VCaP (cell line): Measurements from ENCODE around the gene AP1B1.

ENCODE experiments used
- H3K27ac ChIP-seq: fragments of 450-650 bp; 2 replicates; pipeline ENCODE4 v1.5.1; 2017
- TF ChIP-seq, protein P1 (sequence below): fragments of 450-650 bp; conservative IDR thresholded peaks from 2 replicates; pipeline ENCODE4 v1.5.1; 2017; ENCODE audit warnings: mild to moderate bottlenecking, moderate library complexity

Gene AP1B1

DNA sequence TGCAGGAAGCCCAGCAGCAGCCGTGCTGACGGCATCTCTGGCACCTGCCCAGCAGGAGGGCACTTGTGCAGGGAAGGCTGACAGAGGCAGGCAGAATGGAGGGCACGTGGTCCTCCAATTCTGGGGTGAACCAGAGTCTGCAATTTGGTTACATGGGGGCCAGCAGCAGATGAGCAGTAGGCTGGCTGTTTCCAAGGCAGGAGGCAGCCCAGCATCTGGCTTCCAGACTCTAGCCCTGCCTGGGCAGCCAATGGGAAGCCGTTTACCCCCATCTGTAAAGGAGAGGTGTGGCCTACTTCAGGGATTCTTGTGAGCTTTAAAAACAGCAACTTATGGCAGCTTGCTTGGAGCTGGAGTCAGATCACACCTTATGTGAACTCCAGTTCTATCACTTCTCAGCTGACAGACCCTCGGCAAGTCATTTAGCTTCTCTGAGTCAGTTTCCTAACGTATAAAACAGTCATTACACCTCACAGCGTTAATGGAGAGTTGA is 45.0 kb downstream of the AP1B1 start:
- peak overlapping the region; percentile 87 for H3K27ac ChIP-seq

DNA sequence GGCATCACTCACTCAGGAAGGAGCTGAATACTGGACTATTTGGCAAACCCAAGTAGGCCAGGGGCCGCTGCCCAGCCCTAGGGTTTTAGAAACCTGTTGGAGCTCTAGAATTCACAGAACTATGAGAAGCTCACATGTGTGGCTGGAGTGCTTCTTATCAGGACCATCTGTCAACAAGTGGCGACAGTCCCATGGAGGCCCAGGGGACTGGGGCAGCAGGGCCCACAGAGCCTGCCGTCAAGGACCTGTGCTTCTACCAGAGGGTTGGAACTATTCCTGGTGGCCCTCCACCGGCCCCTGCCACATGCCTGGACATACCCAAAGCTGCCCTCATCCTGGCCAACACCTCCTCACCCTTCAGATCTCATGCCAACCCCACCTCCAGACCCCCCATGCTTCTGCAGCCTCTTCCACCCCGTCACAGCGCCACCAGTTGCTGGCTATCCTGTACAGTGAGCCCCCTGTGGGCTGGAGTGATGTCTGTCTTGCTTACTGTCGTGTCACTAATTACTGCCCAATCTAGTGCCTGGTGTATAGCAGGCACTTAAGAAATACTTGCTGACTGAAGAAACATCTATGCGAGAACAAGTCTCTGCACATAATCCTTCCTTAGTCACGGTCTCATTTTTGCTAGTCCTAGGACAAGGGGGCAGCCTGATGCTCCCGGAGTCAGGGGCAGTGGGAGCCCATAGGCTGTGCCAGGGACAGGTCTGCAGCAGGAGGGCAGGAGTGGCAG is 45.6 kb downstream of the AP1B1 start:
- H3K27ac ChIP-seq: peak overlapping the region; percentile 87
- TF ChIP-seq, protein P1, sequence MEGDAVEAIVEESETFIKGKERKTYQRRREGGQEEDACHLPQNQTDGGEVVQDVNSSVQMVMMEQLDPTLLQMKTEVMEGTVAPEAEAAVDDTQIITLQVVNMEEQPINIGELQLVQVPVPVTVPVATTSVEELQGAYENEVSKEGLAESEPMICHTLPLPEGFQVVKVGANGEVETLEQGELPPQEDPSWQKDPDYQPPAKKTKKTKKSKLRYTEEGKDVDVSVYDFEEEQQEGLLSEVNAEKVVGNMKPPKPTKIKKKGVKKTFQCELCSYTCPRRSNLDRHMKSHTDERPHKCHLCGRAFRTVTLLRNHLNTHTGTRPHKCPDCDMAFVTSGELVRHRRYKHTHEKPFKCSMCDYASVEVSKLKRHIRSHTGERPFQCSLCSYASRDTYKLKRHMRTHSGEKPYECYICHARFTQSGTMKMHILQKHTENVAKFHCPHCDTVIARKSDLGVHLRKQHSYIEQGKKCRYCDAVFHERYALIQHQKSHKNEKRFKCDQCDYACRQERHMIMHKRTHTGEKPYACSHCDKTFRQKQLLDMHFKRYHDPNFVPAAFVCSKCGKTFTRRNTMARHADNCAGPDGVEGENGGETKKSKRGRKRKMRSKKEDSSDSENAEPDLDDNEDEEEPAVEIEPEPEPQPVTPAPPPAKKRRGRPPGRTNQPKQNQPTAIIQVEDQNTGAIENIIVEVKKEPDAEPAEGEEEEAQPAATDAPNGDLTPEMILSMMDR: no peak

More for the DNA sequence above, 45.0 kb downstream of the AP1B1 start:
- TF ChIP-seq, protein P1: no peak

DNA sequence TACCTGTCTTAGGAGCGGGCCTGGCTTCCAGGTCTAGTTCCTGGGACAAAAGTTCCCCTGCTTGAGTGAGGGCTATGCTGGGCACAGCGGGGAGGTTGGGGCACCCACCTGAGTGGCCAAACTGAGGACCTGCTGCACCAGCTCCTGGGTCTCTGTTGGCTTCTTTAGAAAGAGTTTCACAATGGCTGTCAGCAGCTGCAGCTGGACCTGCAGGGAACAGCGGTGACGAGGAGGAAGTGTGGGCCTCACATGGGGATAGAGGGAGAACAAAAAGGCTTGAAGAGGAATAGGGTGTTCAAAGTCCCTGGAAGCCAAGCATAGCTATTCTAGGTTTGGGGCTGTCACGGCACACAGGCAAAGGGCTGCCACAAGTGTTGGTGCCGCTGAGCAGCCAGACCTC is 46.2 kb downstream of the AP1B1 start:
- peak overlapping the region; percentile 87 for H3K27ac ChIP-seq
- TF ChIP-seq, protein P1: no peak

DNA sequence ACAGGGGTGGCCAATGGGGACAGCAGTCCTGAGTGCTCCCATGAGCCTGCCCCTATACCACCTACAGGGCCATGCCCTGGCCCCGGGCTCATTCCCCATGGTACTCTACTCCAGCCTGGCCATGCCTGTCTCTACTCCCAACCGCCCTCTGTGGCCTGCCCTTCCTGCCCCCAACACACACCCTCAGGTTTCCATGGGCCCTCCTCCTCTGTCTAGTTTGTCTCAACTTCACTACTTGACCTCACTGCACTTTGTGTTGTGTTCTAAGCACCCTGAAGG is 46.6 kb downstream of the AP1B1 start:
- peak overlapping the region; percentile 87 for H3K27ac ChIP-seq
- TF ChIP-seq, protein P1: no peak

DNA sequence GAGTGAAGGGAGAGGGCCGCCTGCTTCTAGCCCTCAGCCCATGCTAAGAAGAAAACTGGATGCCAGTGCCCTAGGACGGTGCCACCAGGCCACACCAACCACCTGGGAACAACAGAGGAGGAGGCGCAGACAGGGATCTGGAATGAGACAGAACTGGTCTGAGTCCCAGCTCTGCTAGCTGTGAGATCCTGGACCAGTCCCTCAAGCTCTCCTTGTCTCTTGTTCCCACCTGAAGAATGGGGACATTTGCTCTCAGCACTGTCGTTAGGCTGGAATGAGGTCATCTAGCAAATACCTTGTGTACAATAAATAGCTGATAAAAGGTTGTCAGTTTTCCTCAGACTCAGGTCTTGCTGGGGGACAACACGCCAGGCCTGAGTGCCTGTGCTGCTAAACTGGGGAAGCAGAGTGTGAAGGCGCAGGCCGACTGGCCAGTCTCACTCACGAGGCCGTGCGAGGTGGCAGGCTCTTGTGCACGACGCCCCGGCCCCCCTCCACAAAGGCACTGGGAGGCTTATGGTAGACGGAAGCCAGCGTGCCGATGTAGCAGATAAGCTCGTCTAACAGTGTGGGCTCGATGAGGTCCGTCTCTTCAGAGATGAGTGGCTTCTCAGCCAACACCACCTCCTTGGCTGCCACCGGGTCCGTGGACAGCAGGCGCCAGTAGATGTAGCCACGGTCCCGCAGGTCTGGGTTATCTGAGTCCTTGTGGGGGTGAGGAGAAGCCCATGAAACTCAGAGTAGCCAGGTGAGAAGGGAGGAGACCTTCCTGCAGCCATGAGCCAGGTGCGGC is 47.1 kb downstream of the AP1B1 start:
- TF ChIP-seq, protein P1: no peak
- peak overlapping the region; percentile 87 for H3K27ac ChIP-seq

DNA sequence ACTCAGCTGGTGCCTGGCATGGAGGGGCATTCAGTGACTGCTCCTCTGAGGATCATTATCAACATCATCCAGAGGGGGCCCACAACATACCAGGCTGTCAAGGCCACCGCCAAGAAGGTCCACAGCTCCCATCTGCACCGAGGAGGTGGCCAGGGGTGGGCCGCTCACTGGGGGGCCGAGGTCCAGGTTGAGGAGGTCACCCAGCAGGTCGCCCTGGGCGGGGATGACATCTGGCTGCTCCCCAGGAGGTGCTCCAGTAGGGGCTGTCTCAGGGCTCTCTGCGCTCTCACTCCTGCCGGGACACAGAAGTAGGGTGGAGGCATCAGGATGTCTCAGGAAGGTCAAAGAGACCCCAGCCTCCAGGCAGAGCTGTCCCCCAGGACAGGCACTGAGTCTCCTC is 47.8 kb downstream of the AP1B1 start:
- H3K27ac ChIP-seq: peak overlapping the region; percentile 87; the same call in 1 of the 2 replicates
- TF ChIP-seq, protein P1: no peak

DNA sequence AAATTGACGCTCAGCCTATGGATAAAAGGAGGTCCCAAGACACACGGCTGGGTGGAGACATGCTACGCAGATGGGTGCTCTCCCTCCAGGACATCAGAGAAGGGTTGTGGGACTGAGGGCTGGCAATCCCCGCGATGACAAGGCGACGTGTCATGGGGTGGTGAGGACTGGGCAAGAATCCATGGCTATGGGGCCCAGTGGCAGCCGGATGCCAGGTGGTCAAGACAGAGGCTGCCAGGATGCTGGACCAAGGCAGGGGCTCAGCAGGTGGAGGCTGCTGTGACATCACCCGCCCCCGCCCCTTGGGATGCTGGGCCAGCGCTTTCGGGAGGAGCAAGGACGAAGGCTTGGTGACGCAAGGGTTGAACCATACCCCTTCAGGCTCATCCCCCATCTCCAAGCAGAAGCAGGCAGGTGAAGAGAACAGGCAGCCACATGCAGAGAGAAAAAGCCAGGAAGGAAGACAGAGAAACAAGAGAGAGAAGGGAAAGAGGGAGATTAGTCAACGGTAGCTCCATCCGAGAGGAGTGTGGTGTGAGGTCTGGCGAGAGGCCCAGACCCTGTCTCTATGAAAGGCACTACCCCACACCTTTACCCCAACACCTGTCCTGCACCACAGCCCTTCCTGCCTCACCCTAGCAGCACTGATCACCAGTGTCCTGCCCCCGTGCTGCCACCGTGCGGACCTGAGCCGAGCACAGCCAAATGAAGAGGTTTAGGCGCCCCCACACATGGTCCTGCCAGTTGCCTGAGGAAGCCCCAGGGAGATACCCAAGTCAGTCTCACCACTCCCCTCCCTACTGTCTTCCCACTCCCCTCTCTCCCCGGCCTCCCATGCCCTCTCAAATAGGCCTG is 48.8 kb downstream of the AP1B1 start:
- peak overlapping the region; percentile 90 for H3K27ac ChIP-seq
- TF ChIP-seq, protein P1: no peak
